GM23338 (cell line): ENCODE data around the gene LRP10. TPM values are rescaled to one million over a fixed set of nuclear protein-coding genes. Genes with fewer than 3 reads are reported as not detected.
A peak's percentile ranks its signal among the peaks of the same experiment; 100 is the strongest.

ENCODE experiments used
- ATAC-seq: fragments of 200-7000 bp; cut with Tn5 transposase; 3 replicates; pipeline ENCODE4 v1.9.1; 2020
- DNase-seq: peaks from one replicate; pipeline ENCODE4 v3.0.0-alpha.2; 2015; ENCODE audit warnings: low spot score
- H2AFZ ChIP-seq: fragments of 200-600 bp; sonication (generic); 2 replicates; pipeline ENCODE4 v1.8.0; 2016; ENCODE audit warnings: antibody characterized with exemption, mild to moderate bottlenecking, moderate library complexity
- H3F3A ChIP-seq: fragments of 200-600 bp; sonication (generic); replicated peaks from 2 replicates; pipeline ENCODE4 v1.8.0; 2017; ENCODE audit warnings: antibody characterized with exemption, mixed run types, low read depth
- H3K27ac ChIP-seq: fragments of 200-600 bp; sonication (generic); 2 replicates; pipeline ENCODE4 v1.6.1; 2016; ENCODE audit warnings: low read depth
- H3K27me3 ChIP-seq: fragments of 200-600 bp; sonication (generic); 2 replicates; pipeline ENCODE4 v1.8.0; 2016; ENCODE audit warnings: mild to moderate bottlenecking, mixed run types, moderate library complexity; ENCODE audit not compliant: insufficient read depth
- H3K36me3 ChIP-seq: fragments of 200-600 bp; sonication (generic); 2 replicates; pipeline ENCODE4 v1.8.0; 2016; ENCODE audit warnings: mild to moderate bottlenecking; ENCODE audit not compliant: insufficient read depth
- H3K4me1 ChIP-seq: fragments of 200-600 bp; sonication (generic); 2 replicates; pipeline ENCODE4 v1.8.0; 2016; ENCODE audit warnings: mild to moderate bottlenecking, moderate library complexity; ENCODE audit not compliant: insufficient read depth
- H3K4me2 ChIP-seq: fragments of 200-600 bp; sonication (generic); 2 replicates; pipeline ENCODE4 v1.7.1; 2017; ENCODE audit warnings: mixed run types
- H3K4me3 ChIP-seq: fragments of 200-600 bp; sonication (generic); 2 replicates; pipeline ENCODE4 v1.6.1; 2016; ENCODE audit warnings: mixed run types
- H3K79me2 ChIP-seq: fragments of 200-600 bp; sonication (generic); replicated peaks from 2 replicates; pipeline ENCODE4 v1.8.0; 2017; ENCODE audit warnings: mild to moderate bottlenecking; ENCODE audit not compliant: insufficient read depth
- H3K9me2 ChIP-seq: fragments of 200-600 bp; sonication (generic); 2 replicates; pipeline ENCODE4 v1.8.0; 2017; ENCODE audit not compliant: insufficient read depth
- H4K20me1 ChIP-seq: fragments of 200-600 bp; sonication (generic); replicated peaks from 2 replicates; pipeline ENCODE4 v1.8.0; 2017; ENCODE audit warnings: mild to moderate bottlenecking; ENCODE audit not compliant: insufficient read depth
- H3K27ac Mint-ChIP-seq: 2 replicates; pipeline ENCODE4 v1.8.0; 2020; ENCODE audit warnings: inconsistent platforms, mild to moderate bottlenecking, moderate library complexity, mixed read lengths
- H3K27me3 Mint-ChIP-seq: 3 replicates; pipeline ENCODE4 v1.8.0; 2022; ENCODE audit warnings: low read depth, mild to moderate bottlenecking, moderate library complexity, mixed read lengths, inconsistent platforms; ENCODE audit not compliant: insufficient read depth, poor library complexity
- H3K36me3 Mint-ChIP-seq: 3 replicates; pipeline ENCODE4 v1.8.0; 2021; ENCODE audit warnings: low read depth, mild to moderate bottlenecking, inconsistent platforms, moderate library complexity, mixed read lengths
- H3K4me1 Mint-ChIP-seq: 3 replicates; pipeline ENCODE4 v1.8.0; 2020; ENCODE audit warnings: mild to moderate bottlenecking, inconsistent platforms, mixed read lengths
- H3K4me3 Mint-ChIP-seq: 3 replicates; pipeline ENCODE4 v1.8.0; 2021; ENCODE audit warnings: moderate library complexity, mild to moderate bottlenecking, inconsistent platforms, mixed read lengths
- H3K9me3 Mint-ChIP-seq: 3 replicates; pipeline ENCODE4 v1.8.0; 2020; ENCODE audit warnings: moderate library complexity, mild to moderate bottlenecking, inconsistent platforms, mixed read lengths
- CREB1 ChIP-seq: fragments of 250-450 bp; sonication (Bioruptor Pico); IDR thresholded peaks from 2 replicates; pipeline ENCODE4 v1.5.0; 2020; ENCODE audit warnings: low read depth, mild to moderate bottlenecking, moderate library complexity
- CTCF ChIP-seq, 2 experiments: fragments of 200-600 bp in 1 of 2; sonication (generic) in 1 of 2; conservative IDR thresholded peaks; 2 replicates each; pipeline versions ENCODE4 v1.5.1 to v1.6.1; 2016 to 2017; ENCODE audit warnings: antibody characterized with exemption in 2 of 2, low read depth in 2 of 2, mild to moderate bottlenecking in 2 of 2, moderate library complexity in 1 of 2
- EZH2phosphoT487 ChIP-seq: fragments of 200-600 bp; sonication (generic); IDR thresholded peaks from one replicate; pipeline ENCODE4 v1.8.1; 2018; ENCODE audit warnings: antibody characterized with exemption; ENCODE audit not compliant: unreplicated experiment
- NANOG ChIP-seq: IDR thresholded peaks from 2 replicates; pipeline ENCODE4 v1.6.1; 2016; ENCODE audit warnings: antibody characterized with exemption, borderline replicate concordance
- POLR2AphosphoS5 ChIP-seq: IDR thresholded peaks from 2 replicates; pipeline ENCODE4 v1.6.1; 2016; ENCODE audit warnings: antibody characterized with exemption, low read depth
- STAT1 ChIP-seq: IDR thresholded peaks from one replicate; pipeline ENCODE4 v1.6.1; 2016; ENCODE audit warnings: antibody characterized with exemption; ENCODE audit not compliant: unreplicated experiment
- ZNF114 ChIP-seq: fragments of 250-450 bp; sonication (Bioruptor Pico); IDR thresholded peaks from 2 replicates; pipeline ENCODE4 v1.5.0; 2020; ENCODE audit warnings: mild to moderate bottlenecking, moderate library complexity
- ZNF331 ChIP-seq: fragments of 250-450 bp; sonication (Bioruptor Pico); IDR thresholded peaks from 2 replicates; pipeline ENCODE4 v1.5.0; 2020; ENCODE audit warnings: low read depth, mild to moderate bottlenecking, moderate library complexity
- polyA plus RNA-seq: library from polyadenylated mRNA; unstranded; fragments of >200 nt; fragmentation: Nextera tagmentation; extraction: Ambion mirVana; gene quantifications from 2 replicates; pipeline ENCODE4 v1.2.1, GENCODE V29; 2016
- total RNA-seq: library from RNA; depleted of rRNA; stranded (reverse); fragments of >200 nt; shearing (Covaris generic); gene quantifications from 2 replicates; pipeline ENCODE4 v1.2.3, GENCODE V29; 2014
- TF ChIP-seq, protein P1 (sequence below): IDR thresholded peaks from 2 replicates; pipeline ENCODE4 v1.6.1; 2016; ENCODE audit warnings: antibody characterized with exemption

Gene LRP10
- total and polyA plus RNA-seq, 2 experiments from 2014 or later, result 6.4 to 18.1 TPM

DNA sequence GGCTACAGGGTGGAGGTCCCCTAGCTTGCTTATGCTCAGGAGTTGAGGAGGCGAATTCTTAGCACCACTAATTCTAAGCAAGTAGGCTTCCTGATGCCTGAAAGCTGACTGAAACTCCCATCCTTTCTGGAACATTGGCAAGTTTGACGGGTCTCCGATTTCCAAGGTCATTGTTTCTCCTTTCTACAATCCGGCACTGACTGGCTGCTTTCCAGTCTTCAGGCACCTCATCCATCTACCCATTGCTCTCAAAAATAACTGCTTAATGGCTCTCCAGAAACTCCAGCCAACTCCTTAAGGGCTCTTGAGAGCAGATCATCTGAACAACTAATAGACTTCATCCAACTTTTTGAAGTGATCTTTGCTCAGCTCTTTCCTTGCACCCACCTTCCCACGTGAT lies 24.8 kb downstream of the LRP10 start:
- Histone ChIP-seq H3K27ac (no peak overlapping the region), H3F3A (peaks cover 13% of the 10 kb centered on the region), H3K79me2 (no peaks in the 10 kb centered on the region), H3K4me3 (no peak overlapping the region), H4K20me1 (no peaks in the 10 kb centered on the region; the same call in none of the 2 replicates), H3K4me2 (no peak overlapping the region), H3K36me3 (no peaks in the 10 kb centered on the region), H3K27me3 (peaks cover 41% of the 10 kb centered on the region), H3K9me2 (no peaks in the 10 kb centered on the region), H2AFZ (no peak overlapping the region), H3K4me1 (peaks cover 14% of the 10 kb centered on the region)
- peaks cover 26% of the 10 kb centered on the region for H3K27me3 Mint-ChIP-seq
- no peak overlapping the region; the same call in 2 of the 3 replicates for H3K4me3 Mint-ChIP-seq
- DNase-seq (no peak), ATAC-seq (no peak)
- H3K36me3 Mint-ChIP-seq, result peaks cover 10% of the 10 kb centered on the region
- TF ChIP-seq CREB1 (CRISPR knock-in tag), result no peak
- peaks cover 10% of the 10 kb centered on the region for H3K4me1 Mint-ChIP-seq
- H3K9me3 Mint-ChIP-seq, result no peaks in the 10 kb centered on the region
- H3K27ac Mint-ChIP-seq, result no peak overlapping the region

DNA sequence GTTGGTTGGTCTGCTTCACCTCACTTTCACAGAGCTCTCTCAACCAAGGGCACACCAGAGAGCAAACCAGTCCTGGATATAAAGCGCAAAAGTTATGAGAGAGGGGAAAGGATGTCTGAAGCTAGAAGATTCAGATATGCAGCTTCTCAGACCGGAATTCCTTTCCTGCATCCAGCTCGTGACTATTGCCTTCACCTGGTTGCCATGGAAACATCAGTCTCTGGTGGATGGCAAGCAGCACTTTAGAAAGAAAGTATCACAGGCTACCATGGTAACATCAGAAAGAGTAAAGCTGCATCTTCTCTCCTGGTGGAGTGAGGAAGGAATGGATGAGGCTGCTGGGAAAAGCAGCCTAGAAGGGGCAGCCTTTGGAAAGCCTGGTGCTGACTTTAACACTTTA lies 25.2 kb downstream of the LRP10 start:
- peaks cover 41% of the 10 kb centered on the region for H3K27me3 ChIP-seq
- no peaks in the 10 kb centered on the region; the same call in none of the 2 replicates for H4K20me1 ChIP-seq
- Mint-ChIP-seq H3K4me1 (peaks cover 10% of the 10 kb centered on the region), H3K9me3 (no peaks in the 10 kb centered on the region), H3K36me3 (peaks cover 15% of the 10 kb centered on the region), H3K4me3 (no peak overlapping the region; the same call in 2 of the 3 replicates), H3K27me3 (peaks cover 26% of the 10 kb centered on the region), H3K27ac (no peak overlapping the region)
- no peaks in the 10 kb centered on the region for H3K79me2 ChIP-seq
- H2AFZ ChIP-seq, result no peak overlapping the region
- H3K4me1 ChIP-seq, result peaks cover 14% of the 10 kb centered on the region
- peaks cover 13% of the 10 kb centered on the region for H3F3A ChIP-seq
- ATAC-seq (no peak), DNase-seq (peak; percentile 86)
- no peak overlapping the region for H3K27ac ChIP-seq
- TF ChIP-seq STAT1, result no peak
- no peak for TF ChIP-seq CTCF (conservative IDR thresholded peaks at IDR 0.05; ENCODE audit: low read depth in 2 of 2)
- no peak for TF ChIP-seq NANOG
- no peak for TF ChIP-seq ZNF114 (CRISPR knock-in tag)
- no peak for TF ChIP-seq ZNF331
- TF ChIP-seq, protein P1, sequence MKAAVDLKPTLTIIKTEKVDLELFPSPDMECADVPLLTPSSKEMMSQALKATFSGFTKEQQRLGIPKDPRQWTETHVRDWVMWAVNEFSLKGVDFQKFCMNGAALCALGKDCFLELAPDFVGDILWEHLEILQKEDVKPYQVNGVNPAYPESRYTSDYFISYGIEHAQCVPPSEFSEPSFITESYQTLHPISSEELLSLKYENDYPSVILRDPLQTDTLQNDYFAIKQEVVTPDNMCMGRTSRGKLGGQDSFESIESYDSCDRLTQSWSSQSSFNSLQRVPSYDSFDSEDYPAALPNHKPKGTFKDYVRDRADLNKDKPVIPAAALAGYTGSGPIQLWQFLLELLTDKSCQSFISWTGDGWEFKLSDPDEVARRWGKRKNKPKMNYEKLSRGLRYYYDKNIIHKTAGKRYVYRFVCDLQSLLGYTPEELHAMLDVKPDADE, result no peak
- no peak for TF ChIP-seq EZH2phosphoT487
- no peak for TF ChIP-seq POLR2AphosphoS5
- H3K9me2 ChIP-seq, result no peaks in the 10 kb centered on the region
- no peak overlapping the region for H3K4me2 ChIP-seq
- H3K36me3 ChIP-seq, result no peaks in the 10 kb centered on the region
- no peak overlapping the region for H3K4me3 ChIP-seq
